Iris pigment epithelial cell (primary cell): ENCODE data around the gene CHCHD3.

Experiments
- DNase-seq: peaks from one replicate; pipeline ENCODE4 v3.0.0-alpha.2; 2011; ENCODE audit warnings: low read depth

The CHCHD3 gene

DNA sequence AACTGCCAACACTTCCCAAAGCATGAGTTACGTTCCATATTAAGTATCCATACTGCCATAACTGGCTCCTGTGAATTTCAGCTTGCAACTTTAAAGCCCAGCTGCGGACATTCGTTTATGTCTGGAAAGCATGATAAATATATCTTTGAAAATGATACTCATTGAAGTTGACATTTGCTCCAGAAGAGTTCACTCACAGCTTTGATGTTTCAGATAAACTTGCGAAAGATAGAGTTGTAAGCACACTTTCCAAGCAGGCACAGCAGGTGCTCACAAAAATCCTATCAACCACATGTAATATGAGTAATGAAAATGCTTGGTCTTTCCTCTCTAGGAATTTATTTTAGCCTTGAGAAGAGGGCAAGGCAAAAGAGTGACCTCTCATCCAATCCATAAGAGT is 4.5 kb downstream of the CHCHD3 start:
- no peak for DNase-seq

DNA sequence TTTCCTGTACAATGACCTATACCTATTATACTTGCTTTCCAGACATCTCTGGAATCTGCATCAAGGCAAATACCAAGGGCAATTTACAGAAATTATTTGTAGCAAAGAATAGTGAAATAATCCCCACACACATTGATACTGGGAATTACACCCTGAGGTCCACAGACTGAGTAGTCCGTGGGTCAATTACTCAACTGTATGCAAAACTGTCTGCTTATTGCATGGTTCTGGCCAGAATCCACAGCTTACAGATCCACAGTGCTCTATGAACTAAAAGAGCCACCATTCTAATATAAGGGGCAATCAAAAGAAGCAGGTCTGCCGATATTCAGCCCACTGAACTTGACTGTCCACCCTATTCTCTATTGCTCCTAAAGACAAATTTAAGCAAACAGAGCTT is 5.7 kb downstream of the CHCHD3 start:
- DNase-seq, result no peak

DNA sequence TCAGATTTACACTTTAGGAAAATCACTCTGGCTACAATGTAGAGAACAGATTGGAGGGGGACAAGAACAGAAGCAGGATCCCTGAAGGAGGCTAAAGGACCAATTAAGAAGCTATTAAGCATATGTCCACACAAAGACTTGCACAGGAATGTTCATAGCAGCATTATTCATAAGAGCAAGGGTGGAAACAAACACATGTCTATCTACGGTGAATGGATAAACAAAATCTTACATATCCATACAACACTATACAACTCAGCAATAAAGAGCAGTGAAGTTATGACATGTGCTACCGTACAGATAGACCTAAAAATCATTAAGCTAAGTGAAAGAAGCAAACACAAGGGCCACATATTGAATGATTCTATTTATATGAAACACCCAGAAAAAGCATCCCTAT is 10.4 kb downstream of the CHCHD3 start:
- DNase-seq, result no peak

DNA sequence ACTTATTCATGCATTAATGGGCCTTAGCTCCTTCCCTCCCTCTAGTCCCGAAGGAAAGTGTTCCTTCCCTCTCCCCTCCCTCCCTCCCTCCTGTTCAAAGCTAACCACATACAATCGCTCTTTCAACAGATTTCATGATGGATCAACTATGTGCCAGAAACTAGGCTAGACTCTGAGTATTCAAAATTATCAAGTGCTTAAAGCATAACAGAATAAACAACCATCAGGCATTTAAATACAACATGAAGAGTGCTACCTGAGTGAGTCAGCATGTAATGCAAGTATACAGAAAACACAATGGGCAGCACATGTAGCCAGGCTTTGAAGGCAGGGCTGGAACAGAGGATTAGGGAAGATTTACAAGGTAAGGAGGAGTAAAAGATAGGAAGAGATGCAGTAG is 11.3 kb downstream of the CHCHD3 start:
- DNase-seq, result no peak

DNA sequence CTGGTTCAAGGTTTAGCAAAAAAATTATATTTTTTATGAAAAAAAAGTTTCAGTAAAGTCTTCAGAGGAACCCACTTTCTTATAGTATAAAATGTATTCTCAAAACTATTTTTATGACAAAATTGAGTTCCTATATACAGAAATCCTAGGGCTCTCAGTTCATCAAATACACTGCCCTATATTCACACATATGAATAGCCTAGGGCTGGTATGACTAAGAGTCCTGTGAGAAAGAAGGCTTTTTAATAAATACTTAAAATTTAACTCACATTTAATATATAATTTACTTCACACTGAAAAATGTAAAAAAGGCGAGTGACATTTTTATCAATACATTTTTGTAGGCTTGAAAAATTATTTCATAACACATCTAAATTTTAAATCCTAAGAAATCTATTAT is 16.6 kb downstream of the CHCHD3 start:
- DNase-seq, result no peak

DNA sequence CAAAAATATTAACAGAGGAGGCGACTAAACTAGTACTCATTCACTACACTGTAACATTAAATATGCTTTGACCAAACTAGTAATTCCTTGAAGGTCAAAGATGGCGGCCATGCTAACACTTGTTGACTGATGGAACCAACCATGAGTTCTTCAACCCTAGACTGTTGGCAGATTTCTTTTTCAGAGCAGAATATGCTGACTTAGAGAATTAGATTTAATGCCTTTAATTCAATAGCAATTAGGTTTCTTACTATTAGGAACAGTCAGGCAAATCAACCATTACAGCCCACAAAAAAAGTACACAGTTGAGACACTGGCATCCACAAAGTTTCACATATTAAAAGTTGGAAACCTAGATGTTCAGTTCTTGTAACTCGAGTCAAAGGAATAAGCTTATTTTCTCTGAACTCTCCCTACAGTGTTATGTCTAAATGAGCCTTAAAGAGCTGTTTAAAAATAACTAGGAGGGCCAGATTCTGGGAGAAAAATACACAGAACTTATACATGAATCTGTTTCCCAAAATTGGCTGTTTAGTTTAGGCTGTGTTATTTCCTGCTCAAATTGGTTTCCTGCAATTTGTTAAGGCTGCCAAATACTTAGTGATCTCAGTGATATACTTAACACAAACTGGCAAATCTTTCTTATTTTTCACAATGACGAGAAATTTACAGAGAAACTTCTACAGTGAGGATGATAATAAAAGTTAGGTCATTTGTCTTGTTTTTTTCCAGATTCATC is 17.6 kb downstream of the CHCHD3 start:
- DNase-seq, result no peak

DNA sequence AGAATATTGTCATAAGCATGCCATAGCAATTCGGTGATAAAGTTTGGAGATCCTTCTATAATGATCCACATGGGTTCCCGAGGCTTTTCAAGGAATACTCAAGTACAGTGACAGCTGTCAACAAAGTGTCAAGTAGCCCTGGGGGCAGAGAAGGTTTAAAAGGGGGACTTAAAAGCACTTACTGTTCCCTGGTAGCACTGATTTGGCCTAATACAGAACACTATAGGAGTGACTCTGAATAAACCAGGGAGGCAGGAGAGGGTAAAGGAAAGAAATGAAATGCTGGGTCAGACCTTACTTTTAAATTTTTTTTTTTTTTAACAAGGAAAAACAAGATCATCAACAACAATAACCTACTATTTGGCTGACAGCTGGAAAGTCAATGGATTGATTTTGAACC is 20.1 kb downstream of the CHCHD3 start:
- no peak for DNase-seq

DNA sequence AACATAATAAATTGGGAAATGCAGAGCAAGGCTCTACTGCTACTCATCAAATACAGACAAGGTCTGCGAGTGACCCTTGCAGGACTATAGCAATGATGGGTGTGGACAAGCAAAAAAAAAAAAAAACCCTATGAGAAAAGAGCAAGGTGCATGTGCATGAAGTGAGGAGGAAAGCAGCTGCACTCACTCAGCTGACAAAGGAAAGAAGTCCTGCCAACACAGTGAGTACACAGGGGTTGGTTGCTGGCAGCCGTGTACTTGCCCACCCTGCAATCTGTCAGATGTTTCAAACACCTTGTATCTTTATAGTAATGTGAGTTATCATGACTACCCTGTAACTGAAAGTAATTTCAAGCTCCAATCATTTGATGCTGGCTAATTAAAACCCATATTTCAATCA is 20.5 kb downstream of the CHCHD3 start:
- no peak for DNase-seq

DNA sequence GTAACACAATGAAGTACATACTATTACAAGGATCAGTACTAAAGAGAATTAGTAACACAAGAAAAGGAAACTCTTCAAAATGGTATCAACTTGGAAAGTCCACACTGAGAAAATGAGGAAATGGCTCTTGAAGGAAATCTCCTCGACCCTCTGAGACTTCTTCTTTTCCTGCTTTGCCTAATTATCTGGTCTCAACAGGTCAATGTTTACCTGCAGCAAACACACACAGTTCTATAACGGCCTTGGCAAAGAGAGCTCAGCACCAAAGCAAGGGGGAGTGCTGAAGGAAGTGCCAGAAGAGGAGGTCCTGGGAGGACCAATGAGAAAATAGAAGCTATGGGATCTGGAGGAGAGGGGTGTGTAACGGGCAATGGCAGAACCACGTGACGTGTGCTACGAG is 21.9 kb downstream of the CHCHD3 start:
- no peak for DNase-seq

DNA sequence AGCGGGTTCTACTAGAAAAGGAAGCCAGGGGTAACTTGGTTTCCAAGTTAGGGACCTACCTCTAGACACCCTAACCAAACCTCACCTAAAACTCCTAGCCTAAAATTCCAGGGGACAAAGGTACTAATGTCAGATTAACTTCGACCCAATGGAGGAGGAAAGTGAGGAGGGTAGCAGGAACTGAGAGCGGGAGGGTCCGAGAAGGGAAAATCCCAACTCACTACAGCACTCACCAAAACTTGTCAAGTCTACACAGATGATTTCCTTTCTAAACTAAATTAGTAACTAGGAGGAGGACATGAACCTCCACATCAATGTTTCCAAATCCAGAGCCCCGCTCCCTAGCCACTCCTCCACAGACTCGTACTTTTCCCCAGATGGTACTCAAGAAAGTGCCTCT is 22.6 kb downstream of the CHCHD3 start:
- no peak for DNase-seq

DNA sequence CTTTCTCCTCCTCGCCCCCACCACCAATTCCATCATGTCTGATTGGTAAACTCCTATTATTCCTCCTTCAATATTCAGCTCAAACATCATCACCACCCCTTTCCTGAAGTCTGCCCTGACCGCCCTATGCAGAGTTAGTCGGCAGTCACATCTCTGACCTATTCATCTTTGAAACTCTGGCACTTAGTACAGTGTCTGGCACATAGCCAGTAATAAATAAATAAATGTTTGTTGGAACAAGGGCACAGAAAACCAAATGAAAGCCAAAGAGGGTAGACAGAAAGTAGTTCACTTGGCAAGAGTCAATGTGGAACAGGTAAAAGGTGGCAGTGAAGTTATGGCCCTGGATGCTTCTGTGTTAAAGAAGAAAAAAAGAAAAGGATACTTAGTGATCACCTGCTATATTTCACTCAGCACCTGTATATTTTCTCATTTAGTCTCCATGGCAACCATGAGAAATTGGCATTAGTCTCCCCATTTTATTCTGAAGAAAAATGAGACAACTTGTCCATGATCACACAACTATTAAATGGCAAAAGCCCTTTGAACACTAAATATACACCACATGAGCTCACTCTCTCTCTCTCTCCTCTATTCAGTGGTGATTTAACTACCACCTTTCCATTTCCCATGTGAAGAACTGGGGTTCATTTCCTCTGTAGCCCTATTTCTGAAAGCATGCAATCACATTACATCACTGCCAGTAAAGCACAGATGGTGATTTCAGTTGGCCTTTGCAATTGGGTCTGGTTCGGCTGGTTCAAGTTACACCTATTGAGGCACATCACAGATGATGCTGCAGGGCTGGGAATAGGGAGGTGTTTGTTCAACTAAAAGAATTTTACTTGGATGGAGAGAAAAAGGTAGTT is 25.3 kb downstream of the CHCHD3 start:
- DNase-seq, result peak; percentile 40

DNA sequence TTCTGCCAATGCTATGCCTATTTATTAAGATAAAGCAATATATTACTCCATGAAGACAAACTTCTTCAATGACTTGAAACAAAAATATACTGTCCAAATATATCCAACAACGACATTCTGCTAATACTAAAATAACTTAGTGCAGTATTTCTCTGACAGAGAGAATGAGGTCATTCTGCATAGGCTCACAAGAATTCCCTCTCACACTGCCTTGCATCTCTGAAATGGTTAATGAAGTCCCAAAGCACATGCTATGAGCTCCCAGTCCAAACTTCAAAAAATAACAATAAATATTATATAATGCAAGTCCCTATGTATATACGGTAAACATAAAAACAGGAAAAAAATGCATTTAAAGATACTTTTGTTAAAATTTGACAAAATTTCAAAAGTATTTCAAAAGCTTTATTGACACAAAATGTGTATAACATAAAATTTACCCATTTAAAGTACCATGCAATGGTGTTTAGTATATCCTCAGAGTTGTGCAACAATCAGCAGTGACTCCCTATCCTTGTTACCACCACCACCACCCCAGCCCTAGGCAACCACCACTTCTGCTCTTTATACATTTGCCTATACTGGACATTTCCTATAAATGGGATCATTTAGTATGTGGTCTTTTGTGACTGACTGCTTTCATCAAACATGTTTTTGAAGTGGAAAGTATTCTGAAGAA is 27.6 kb downstream of the CHCHD3 start:
- peak; percentile 18 for DNase-seq

DNA sequence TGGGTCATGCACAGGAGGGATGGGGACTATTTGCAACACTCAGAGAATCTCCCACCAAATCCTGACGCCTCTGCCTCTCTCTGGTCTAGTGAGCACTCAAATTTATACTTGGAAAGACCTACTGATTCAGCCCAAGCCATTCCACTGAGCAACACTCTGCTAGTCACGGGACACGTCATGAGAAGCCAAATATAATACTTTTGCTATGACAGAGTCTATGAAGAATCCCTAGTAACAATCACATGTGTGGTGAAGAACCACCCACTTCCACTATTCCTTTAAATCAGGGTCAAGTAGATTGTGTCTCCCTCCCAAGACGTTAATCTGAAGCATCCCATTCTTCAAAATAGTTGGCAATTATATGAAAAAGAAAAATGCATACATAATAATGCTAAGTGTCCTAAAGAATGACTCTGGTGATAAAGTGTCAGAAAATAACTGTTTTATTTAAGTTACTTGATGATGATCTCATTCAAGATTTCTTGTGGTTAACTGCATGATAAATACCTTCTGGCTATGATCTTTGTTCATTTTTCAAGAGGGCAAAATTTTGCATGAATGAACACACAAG is 28.5 kb downstream of the CHCHD3 start:
- DNase-seq, result peak; percentile 98

DNA sequence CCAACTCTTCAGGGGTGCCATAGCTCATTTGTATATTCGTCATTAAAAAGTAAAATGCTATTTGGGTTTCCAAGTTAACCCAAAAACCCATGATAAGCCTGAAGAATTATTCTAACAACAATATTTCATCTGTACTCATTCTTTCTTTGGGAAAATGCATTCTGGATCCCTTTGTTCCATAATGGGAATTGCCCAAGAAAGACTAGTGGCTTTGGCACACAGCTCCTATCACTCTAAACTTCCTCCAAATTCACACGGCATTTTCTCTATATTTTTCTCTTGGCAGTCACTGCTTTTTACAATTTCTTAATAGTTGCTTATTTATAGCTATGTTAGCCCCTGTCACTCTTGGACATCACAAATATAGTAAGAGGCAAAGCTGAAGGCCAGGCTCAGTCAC is 29.1 kb downstream of the CHCHD3 start:
- no peak for DNase-seq

DNA sequence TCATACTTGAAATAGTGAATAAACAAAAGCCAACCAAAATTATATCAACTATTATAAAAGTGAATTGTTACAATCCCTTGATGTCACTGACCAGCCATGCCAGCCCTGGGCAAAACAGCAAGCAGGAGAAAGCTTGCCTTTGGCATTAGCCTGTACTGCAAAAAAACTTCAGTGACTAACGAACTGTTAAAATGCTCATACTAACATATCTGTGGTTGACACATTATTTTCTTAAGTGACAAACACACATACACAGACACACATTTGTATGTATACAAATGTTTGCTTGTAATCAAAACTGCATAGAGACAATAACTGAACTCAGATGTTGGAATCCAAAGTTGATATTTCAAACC is 29.5 kb downstream of the CHCHD3 start:
- no peak for DNase-seq

DNA sequence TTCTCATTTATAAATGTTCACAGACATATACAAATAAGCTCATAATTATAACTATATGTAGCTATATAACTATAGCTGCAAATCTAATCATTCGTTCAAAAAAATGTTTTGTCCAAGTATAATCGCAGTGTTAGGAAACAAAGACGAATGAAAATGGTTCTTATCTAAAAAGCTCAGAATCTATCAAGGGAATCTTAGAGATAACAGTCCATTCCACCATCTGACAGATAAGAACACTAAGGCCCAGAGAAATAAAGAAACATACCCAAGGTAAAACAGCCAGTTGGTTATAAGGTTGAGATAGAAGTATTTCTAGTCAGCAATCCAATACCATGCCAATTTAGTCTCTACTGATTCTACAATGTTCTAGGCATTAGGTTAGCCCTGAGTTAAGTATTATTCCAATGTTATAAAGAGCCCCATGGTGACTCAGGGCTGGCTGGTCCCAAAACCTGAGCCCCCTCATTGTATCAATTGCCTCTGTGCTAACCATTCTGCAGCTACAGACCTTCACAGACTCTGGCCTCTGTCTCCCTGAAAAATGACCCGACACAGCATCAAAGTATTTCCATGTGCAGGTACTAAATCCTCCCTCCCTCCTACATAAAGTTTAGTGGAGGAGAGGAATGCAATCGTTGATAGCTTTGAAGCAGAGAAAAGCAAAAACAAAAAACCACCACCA is 30.0 kb downstream of the CHCHD3 start:
- DNase-seq, result no peak

DNA sequence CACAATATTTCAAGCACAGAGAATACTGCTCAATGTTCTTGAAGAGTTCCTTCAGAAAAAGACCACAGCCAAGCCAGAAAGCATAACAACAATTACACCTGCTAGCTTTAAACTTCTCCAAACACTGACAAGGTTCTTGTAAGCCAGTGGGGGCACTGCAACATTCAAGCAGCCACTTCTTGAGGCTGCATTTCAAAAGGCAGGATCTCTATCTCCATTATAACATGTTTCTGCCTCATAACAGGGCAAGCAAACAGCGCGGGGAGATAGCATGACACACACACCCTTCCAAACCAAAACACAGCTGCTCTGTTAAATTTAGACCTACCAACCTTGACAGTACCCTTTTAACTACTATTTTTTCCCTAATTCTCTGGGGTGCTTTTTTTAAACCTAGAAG is 30.8 kb downstream of the CHCHD3 start:
- DNase-seq, result peak; percentile 38

DNA sequence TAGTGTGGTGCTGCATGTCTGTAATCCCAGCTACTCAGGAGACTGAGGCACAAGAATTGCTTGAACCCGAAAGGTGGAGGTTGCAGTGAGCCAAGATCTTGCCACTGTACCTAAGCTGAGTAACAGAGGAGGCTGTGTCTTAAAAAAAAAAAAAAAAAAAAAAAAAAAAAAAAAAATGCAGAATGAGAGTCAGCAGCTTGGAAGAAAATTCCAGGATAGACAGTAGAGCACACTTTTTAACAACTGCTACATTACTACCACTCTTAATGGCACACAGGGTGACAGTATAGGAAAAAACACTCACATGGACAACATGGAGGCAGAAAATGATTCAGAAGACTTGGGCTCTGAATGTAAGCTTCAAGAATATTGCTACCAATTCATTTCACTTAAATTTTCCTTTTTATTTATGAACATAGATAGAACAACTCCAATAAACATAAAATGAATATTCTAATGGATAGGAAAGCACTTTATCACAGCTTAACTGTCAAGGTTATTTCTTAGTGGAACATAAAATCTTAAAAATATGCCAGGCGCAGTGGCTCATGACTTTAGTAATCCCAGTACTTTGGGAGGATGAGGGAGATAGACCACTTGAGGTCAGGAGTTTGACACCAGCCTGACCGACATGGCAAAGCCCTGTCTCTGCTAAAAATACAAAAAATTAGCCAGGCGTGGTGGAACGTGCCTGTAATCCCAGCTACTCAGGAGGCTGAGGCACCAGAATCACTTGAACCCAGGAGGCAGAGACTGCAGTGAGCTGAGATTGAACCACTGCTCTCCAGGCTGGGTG is 31.5 kb downstream of the CHCHD3 start:
- DNase-seq, result no peak

DNA sequence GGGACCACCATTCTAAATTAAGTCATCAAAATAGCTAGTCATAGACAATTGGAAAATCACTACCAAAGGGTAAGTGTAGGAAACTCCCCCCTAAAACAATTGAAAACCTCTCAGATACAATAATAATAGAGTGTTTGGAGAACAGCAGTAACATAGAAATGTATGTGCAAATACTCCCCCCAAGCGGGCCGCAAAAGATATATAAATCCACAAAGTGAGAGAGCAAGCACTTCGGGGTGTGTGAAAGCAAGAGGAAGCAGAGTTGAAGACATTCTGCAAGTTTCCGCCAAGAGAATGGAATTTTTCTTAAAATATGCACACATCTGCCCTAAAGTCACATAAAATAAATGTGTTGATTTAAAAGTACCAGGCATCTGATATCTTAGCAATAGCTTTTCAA is 33.3 kb downstream of the CHCHD3 start:
- DNase-seq, result no peak

DNA sequence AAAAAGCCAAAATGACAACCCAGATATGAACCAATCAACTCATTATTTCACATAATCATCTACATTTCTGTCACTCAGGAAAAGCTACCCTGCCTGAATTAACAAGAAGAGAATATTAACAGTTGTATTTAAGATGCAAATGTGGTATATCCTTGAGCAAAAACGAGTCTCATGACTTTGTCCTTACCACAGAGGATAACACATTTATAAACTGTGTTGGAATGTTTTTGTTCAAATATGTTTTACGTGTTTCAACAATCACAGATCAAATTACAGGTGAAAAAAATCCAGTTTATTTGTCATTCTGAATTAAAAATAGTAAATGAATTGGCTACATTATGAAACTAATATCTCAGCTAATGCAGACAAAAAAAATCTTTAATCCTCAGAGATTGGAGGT is 34.6 kb downstream of the CHCHD3 start:
- DNase-seq, result peak; percentile 59

DNA sequence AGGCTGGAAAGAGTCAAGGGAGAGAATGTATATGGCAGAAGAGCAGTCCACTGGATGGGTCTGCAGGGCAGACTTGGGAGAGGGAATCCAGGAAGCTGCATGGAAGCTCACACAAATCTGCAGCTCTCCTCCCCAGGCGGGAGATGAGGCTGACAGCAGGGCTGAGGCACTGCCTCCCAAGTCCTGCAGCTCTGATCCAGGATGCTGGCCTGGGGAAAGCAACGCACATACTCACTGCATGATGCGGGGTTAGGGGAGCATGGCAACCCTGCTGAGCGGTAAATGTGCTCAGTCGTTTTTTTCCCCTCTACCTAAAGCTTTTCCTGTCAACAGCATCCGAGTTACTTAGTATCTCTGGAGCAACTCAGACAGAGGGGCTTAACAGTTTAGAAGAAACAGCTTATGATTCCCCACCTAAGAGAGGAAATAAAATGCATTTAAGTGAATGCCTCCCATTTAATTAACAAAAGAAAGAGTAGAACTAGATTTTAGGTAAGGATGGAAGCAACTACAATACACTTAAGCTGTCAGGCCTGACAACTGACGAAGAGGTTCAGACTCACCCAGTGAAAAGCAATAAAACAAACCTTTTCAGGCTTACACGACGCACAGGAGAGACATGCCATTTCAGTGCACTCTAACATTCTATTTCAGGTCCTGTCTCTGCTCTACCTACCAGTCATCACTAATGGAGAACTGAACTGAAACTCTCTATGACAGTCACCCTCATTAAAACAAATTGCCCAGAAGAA is 37.0 kb downstream of the CHCHD3 start:
- DNase-seq, result no peak
